Calu3 (cell line): ENCODE measurements around the gene EXOSC2. TPM values are rescaled to one million over a fixed set of nuclear protein-coding genes. Genes with fewer than 3 reads are reported as not detected.

Experiments
- BruUV-seq: library from RNA; stranded (reverse); fragments of 400-500 nt; replicated peaks from 2 replicates; lab custom pipeline; 2021; lab: Mats Ljungman, UMichigan
- CTCF ChIA-PET: fragments of 300-600 bp; sonication (Branson Sonifier 250); formaldehyde crosslinking; loops from one replicate; lab custom pipeline; 2022; ENCODE audit warnings: antibody characterized with exemption; lab: Charles Lee
- DNase-seq: peaks from one replicate; pipeline ENCODE4 v3.0.0; 2022
- H3K27ac Mint-ChIP-seq: one replicate; pipeline ENCODE4 v1.8.0; 2022; ENCODE audit warnings: mixed read lengths; ENCODE audit not compliant: unreplicated experiment
- H3K27me3 Mint-ChIP-seq: one replicate; pipeline ENCODE4 v1.8.0; 2022; ENCODE audit warnings: mixed read lengths; ENCODE audit not compliant: unreplicated experiment
- H3K36me3 Mint-ChIP-seq: one replicate; pipeline ENCODE4 v1.8.0; 2022; ENCODE audit warnings: mild to moderate bottlenecking, moderate library complexity, mixed read lengths; ENCODE audit not compliant: insufficient read depth, unreplicated experiment
- H3K4me1 Mint-ChIP-seq: one replicate; pipeline ENCODE4 v1.8.0; 2022; ENCODE audit warnings: mild to moderate bottlenecking, low read depth, mixed read lengths; ENCODE audit not compliant: unreplicated experiment
- H3K4me3 Mint-ChIP-seq: one replicate; pipeline ENCODE4 v1.8.0; 2022; ENCODE audit warnings: mild to moderate bottlenecking, low read depth, moderate library complexity, mixed read lengths; ENCODE audit not compliant: unreplicated experiment
- H3K9me3 Mint-ChIP-seq: one replicate; pipeline ENCODE4 v1.8.0; 2022; ENCODE audit warnings: low read depth, mixed read lengths; ENCODE audit not compliant: unreplicated experiment
- CTCF ChIP-seq: fragments of 200-600 bp; IDR thresholded peaks from one replicate; pipeline ENCODE4 v1.8.0; 2022; ENCODE audit warnings: antibody characterized with exemption; ENCODE audit not compliant: unreplicated experiment
- intact Hi-C: fragments of 100-400 bp; cut with micrococcal nuclease; formaldehyde crosslinking; loops from one replicate; pipeline ENCODE4 v1.10.0; 2022; ENCODE audit not compliant: unreplicated experiment
- total RNA-seq: library from RNA; stranded (reverse); gene quantifications from 2 replicates; pipeline ENCODE4 v1.2.3, GENCODE V29; 2022

Gene EXOSC2
- total RNA-seq, 1 experiment from 2014 or later: 42.9 TPM

GRCh38 chr9:130739081-130739480, 45.5 kb downstream of the EXOSC2 start:
- no TSS peak for BruUV-seq
- Mint-ChIP-seq H3K36me3 (no peaks in the 10 kb centered on the region), H3K4me1 (no peaks in the 10 kb centered on the region), H3K27ac (no peak overlapping the region), H3K4me3 (no peak overlapping the region), H3K9me3 (no peaks in the 10 kb centered on the region), H3K27me3 (no peaks in the 10 kb centered on the region)
- intact Hi-C loops: loop anchor here (10.0 kb wide), 1 partner anchor 96 kb away; the partner anchor contains the start of gene ABL1
- CTCF ChIA-PET: no interaction called here
- no peak for TF ChIP-seq CTCF
- no peak for DNase-seq

GRCh38 chr9:130740218-130741023, 46.8 kb downstream of the EXOSC2 start:
- DNase-seq: no peak
- Mint-ChIP-seq H3K9me3 (no peaks in the 10 kb centered on the region), H3K4me3 (no peak overlapping the region), H3K36me3 (no peaks in the 10 kb centered on the region), H3K27me3 (no peaks in the 10 kb centered on the region), H3K27ac (no peak overlapping the region), H3K4me1 (no peaks in the 10 kb centered on the region)
- TF ChIP-seq CTCF: no peak
- no TSS peak for BruUV-seq
- intact Hi-C loops: no loop called here
- CTCF ChIA-PET: interaction anchor here (0.5 kb wide), 1 partner anchor 10 kb away, joined by 3 read pairs; no protein-coding TSS in a partner anchor

- BruUV-seq: no TSS peak
- Mint-ChIP-seq H3K4me3 (no peak overlapping the region), H3K36me3 (no peaks in the 10 kb centered on the region), H3K4me1 (no peaks in the 10 kb centered on the region), H3K27ac (no peak overlapping the region), H3K9me3 (no peaks in the 10 kb centered on the region), H3K27me3 (no peaks in the 10 kb centered on the region)
- CTCF ChIA-PET: no interaction called here
- TF ChIP-seq CTCF: no peak
- intact Hi-C loops: no loop called here
- DNase-seq: no peak
Observed at GRCh38 chr9:130741024-130741305, 47.4 kb downstream of the EXOSC2 start.

- no peak overlapping the region for H3K27ac Mint-ChIP-seq
- DNase-seq: no peak
- H3K4me1 Mint-ChIP-seq: no peaks in the 10 kb centered on the region
- intact Hi-C loops: no loop called here
- no peaks in the 10 kb centered on the region for H3K9me3 Mint-ChIP-seq
- BruUV-seq: no TSS peak
- CTCF ChIA-PET: no interaction called here
- no peaks in the 10 kb centered on the region for H3K27me3 Mint-ChIP-seq
- no peak overlapping the region for H3K4me3 Mint-ChIP-seq
- TF ChIP-seq CTCF: no peak
- no peaks in the 10 kb centered on the region for H3K36me3 Mint-ChIP-seq
Observed at GRCh38 chr9:130741831-130742449, 48.4 kb downstream of the EXOSC2 start.
